ENCODE results near the gene OPCML. TPM values are rescaled to one million over a fixed set of nuclear protein-coding genes. Genes with fewer than 3 reads are reported as not detected.

The OPCML gene
- total and polyA plus RNA-seq, 2 experiments from 2014 or later: 1.2 to 4.4 TPM

- TF ChIP-seq REST (IDR thresholded peaks at IDR 0.05; ENCODE audit: unreplicated experiment) (no peak), EZH2 (IDR thresholded peaks at IDR 0.05; ENCODE audit: low read depth, unreplicated experiment) (no peak), ETS1 (IDR thresholded peaks at IDR 0.05) (no peak), NANOG (IDR thresholded peaks at IDR 0.05; ENCODE audit: borderline replicate concordance) (no peak), STAT1 (IDR thresholded peaks at IDR 0.05; ENCODE audit: unreplicated experiment) (no peak), JUNB (IDR thresholded peaks at IDR 0.05; ENCODE audit: unreplicated experiment) (no peak)
Measured at GRCh38 chr11:132459736-132460135, 1072.6 kb downstream of the OPCML start (continued).

GRCh38 chr11:132457445-132457844 lies 1074.9 kb downstream of the OPCML start:
- Histone ChIP-seq H4K20me1 (replicated peaks; ENCODE audit: insufficient read depth) (no peaks in the 10 kb centered on the region), H3K4me3 (no peak overlapping the region), H3K27ac (ENCODE audit: low read depth) (no peak overlapping the region), H3K4me2 (no peak overlapping the region), H3K9me2 (ENCODE audit: insufficient read depth) (no peaks in the 10 kb centered on the region), H2AFZ (no peak overlapping the region), H3K27me3 (ENCODE audit: insufficient read depth) (no peaks in the 10 kb centered on the region), H3F3A (replicated peaks; ENCODE audit: low read depth) (no peaks in the 10 kb centered on the region), H3K79me2 (replicated peaks; ENCODE audit: insufficient read depth) (no peaks in the 10 kb centered on the region), H3K36me3 (ENCODE audit: insufficient read depth) (no peaks in the 10 kb centered on the region), H3K4me1 (ENCODE audit: insufficient read depth) (peaks cover 16% of the 10 kb centered on the region)
- Mint-ChIP-seq H3K27ac (no peak overlapping the region), H3K27me3 (ENCODE audit: insufficient read depth, low read depth, poor library complexity) (peaks cover 2% of the 10 kb centered on the region), H3K4me1 (peaks cover 21% of the 10 kb centered on the region), H3K4me3 (no peak overlapping the region), H3K36me3 (ENCODE audit: low read depth) (no peaks in the 10 kb centered on the region), H3K9me3 (peaks cover 3% of the 10 kb centered on the region; the same call in 1 of the 3 replicates)
- DNase-seq (ENCODE audit: low spot score) (no peak), ATAC-seq (no peak)
- TF ChIP-seq NANOG (IDR thresholded peaks at IDR 0.05; ENCODE audit: borderline replicate concordance) (no peak), STAT1 (IDR thresholded peaks at IDR 0.05; ENCODE audit: unreplicated experiment) (no peak), ZNF114 (CRISPR knock-in tag; IDR thresholded peaks at IDR 0.05) (no peak), POLR2AphosphoS5 (IDR thresholded peaks at IDR 0.05; ENCODE audit: low read depth) (no peak), JUNB (IDR thresholded peaks at IDR 0.05; ENCODE audit: unreplicated experiment) (no peak), EZH2phosphoT487 (IDR thresholded peaks at IDR 0.05; ENCODE audit: unreplicated experiment) (no peak), CREB1 (CRISPR knock-in tag; IDR thresholded peaks at IDR 0.05; ENCODE audit: low read depth) (no peak), ZNF331 (CRISPR knock-in tag; IDR thresholded peaks at IDR 0.05; ENCODE audit: low read depth) (no peak), EZH2 (IDR thresholded peaks at IDR 0.05; ENCODE audit: low read depth, unreplicated experiment) (no peak), ETS1 (IDR thresholded peaks at IDR 0.05) (no peak), CTCF (conservative IDR thresholded peaks at IDR 0.05; ENCODE audit: low read depth in 2 of 2) (no peak)

Measured in GM23338 (cell line).